Activated CD4-positive, alpha-beta T cell treated with anti-CD3 and anti-CD28 coated beads for 36 hours (primary cell): ENCODE measurements around the gene GCNT4. TPM values are rescaled to one million over a fixed set of nuclear protein-coding genes. Genes with fewer than 3 reads are reported as not detected.
A peak's percentile ranks its signal among the peaks of the same experiment; 100 is the strongest.

ENCODE experiments used
- ATAC-seq: fragments of 200-7000 bp; cut with Tn5 transposase; one replicate; pipeline ENCODE4 v1.10.0; 2021; ENCODE audit warnings: mild to moderate bottlenecking, moderate library complexity
- CTCF ChIA-PET: fragments of 350-600 bp; sonication (Branson Sonifier 250); formaldehyde crosslinking; loops from one replicate; lab custom pipeline; 2021; ENCODE audit warnings: antibody characterized with exemption; lab: Charles Lee
- POLR2A ChIA-PET: fragments of 350-600 bp; sonication (Branson Sonifier 250); formaldehyde crosslinking; loops from one replicate; lab custom pipeline; 2021; ENCODE audit warnings: antibody characterized with exemption, inconsistent platforms; lab: Charles Lee
- DNase-seq: peaks from one replicate; pipeline ENCODE4 v3.0.0-alpha.2; 2020
- H3K27ac Mint-ChIP-seq: one replicate; pipeline ENCODE4 v1.8.0; 2021; ENCODE audit warnings: mixed read lengths
- H3K27me3 Mint-ChIP-seq: one replicate; pipeline ENCODE4 v1.8.0; 2021; ENCODE audit warnings: mixed read lengths
- H3K36me3 Mint-ChIP-seq: one replicate; pipeline ENCODE4 v1.8.0; 2021; ENCODE audit warnings: low read depth, mixed read lengths
- H3K4me1 Mint-ChIP-seq: one replicate; pipeline ENCODE4 v1.8.0; 2021; ENCODE audit warnings: mixed read lengths
- H3K4me3 Mint-ChIP-seq: one replicate; pipeline ENCODE4 v1.8.0; 2021; ENCODE audit warnings: mild to moderate bottlenecking, moderate library complexity, mixed read lengths
- H3K9me3 Mint-ChIP-seq: one replicate; pipeline ENCODE4 v1.8.0; 2021; ENCODE audit warnings: low read depth, mixed read lengths
- intact Hi-C, 2 experiments: fragments of 100-400 bp; cut with DNase I in 1 of 2; cut with micrococcal nuclease in 1 of 2; formaldehyde crosslinking; loops; one replicate each; pipeline versions ENCODE4 v1.14.2 to v1.15.1; 2022 to 2024; cut with DNase I, micrococcal nuclease
- total RNA-seq, 2 experiments: library from RNA; stranded (reverse); gene quantifications; one replicate each; pipeline ENCODE4 v1.2.3, GENCODE V29; 2021

GCNT4 gene
- total RNA-seq, 2 experiments from 2014 or later: 1.9 to 2.1 TPM

- Mint-ChIP-seq H3K27me3 (no peaks in the 10 kb centered on the region), H3K36me3 (no peaks in the 10 kb centered on the region), H3K4me1 (peaks cover 15% of the 10 kb centered on the region), H3K9me3 (no peaks in the 10 kb centered on the region), H3K27ac (no peak overlapping the region), H3K4me3 (no peak overlapping the region)
- ATAC-seq: no peak
- intact Hi-C loops: no loop called here
- no peak for DNase-seq
- ChIA-PET POLR2A (no interaction called here), CTCF (interaction anchor here (0.6 to 2.3 kb wide), 5 partner anchors 9 to 267 kb away, joined by 3 to 8 read pairs (median 4); partner anchors contain the start of gene ANKRD31)
These were observed 18.7 kb upstream of the GCNT4 start for GRCh38 chr5:75071100-75071499.

DNA sequence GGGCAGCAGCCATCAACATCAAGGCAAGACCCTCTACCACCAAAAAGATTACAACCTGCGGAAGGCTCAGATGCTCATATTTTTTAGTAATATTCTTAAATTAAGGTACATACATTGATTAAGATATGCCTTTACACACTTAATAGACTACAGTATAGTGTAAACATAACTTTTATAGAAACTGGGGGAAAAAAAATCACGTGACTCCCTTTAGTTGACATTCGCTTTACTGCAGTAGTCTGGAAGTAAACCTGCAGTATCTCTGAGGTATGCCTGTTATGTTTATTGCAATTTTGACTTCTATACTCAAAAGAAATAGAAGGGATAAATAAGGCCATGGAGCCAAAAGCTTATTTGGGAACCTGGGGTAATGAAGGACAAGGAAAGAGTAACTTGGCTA is 15.1 kb upstream of the GCNT4 start:
- Mint-ChIP-seq H3K4me3 (no peak overlapping the region), H3K27ac (no peak overlapping the region), H3K9me3 (peaks cover 2% of the 10 kb centered on the region), H3K4me1 (peaks cover 27% of the 10 kb centered on the region), H3K36me3 (peaks cover 1% of the 10 kb centered on the region), H3K27me3 (no peaks in the 10 kb centered on the region)
- ChIA-PET POLR2A (no interaction called here), CTCF (interaction anchor here (2.0 kb wide), 1 partner anchor 17 kb away, joined by 9 read pairs; no protein-coding TSS in a partner anchor)
- no peak for DNase-seq
- intact Hi-C loops: no loop called here
- no peak for ATAC-seq

DNA sequence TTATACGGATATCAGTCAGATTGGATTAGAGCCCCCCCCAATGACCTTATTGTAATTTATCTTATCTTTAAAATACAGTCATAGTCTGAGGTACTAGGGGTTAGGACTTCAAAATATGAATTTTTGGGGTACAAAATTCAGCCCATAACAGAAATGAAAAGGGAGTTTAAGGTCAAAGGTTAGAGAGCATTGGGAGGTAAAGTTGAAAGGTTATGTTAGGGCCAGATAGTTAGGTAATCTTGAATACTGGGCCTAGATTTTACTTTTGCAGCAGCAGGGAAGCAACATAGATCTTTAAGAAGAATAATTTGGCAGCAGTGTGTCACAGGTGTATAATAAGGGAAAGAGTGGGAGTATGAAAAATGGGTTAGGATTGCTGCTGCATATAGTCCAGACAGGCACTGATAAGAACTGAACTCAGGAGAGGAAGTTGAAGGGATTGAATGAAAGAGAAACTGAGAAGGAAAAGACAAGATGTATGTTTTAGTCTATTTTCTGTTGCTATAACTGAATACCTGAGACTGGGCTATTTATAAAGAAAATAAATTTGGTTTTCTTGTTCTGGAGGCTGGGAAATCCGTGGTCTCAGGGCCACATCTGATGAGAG is 10.7 kb upstream of the GCNT4 start:
- intact Hi-C loops: no loop called here
- Mint-ChIP-seq H3K4me3 (no peak overlapping the region), H3K27ac (peak overlapping the region; percentile 49), H3K4me1 (peaks cover 62% of the 10 kb centered on the region), H3K36me3 (peaks cover 1% of the 10 kb centered on the region), H3K9me3 (peaks cover 2% of the 10 kb centered on the region), H3K27me3 (no peaks in the 10 kb centered on the region)
- DNase-seq: no peak
- POLR2A ChIA-PET: no interaction called here
- CTCF ChIA-PET: no interaction called here
- ATAC-seq: no peak

- peak; percentile 75 for ATAC-seq
- no peaks in the 10 kb centered on the region for H3K27me3 Mint-ChIP-seq
- intact Hi-C loops: no loop called here
- H3K36me3 Mint-ChIP-seq: peaks cover 1% of the 10 kb centered on the region
- peak overlapping the region; percentile 90 for H3K27ac Mint-ChIP-seq
- ChIA-PET CTCF (interaction anchor here (2.4 to 3.6 kb wide), 2 partner anchors 11 kb away, joined by 8 to 36 read pairs; no protein-coding TSS in a partner anchor), POLR2A (interaction anchor here (0.7 to 1.4 kb wide), 3 partner anchors 12 to 508 kb away, joined by 3 read pairs; partner anchors contain the start of gene ANKRD31)
- no peak overlapping the region for H3K4me3 Mint-ChIP-seq
- H3K4me1 Mint-ChIP-seq: peaks cover 76% of the 10 kb centered on the region
- peaks cover 2% of the 10 kb centered on the region for H3K9me3 Mint-ChIP-seq
- DNase-seq: peak; percentile 57
These were observed 7.7 kb upstream of the GCNT4 start for GRCh38 chr5:75059912-75060545.

DNA sequence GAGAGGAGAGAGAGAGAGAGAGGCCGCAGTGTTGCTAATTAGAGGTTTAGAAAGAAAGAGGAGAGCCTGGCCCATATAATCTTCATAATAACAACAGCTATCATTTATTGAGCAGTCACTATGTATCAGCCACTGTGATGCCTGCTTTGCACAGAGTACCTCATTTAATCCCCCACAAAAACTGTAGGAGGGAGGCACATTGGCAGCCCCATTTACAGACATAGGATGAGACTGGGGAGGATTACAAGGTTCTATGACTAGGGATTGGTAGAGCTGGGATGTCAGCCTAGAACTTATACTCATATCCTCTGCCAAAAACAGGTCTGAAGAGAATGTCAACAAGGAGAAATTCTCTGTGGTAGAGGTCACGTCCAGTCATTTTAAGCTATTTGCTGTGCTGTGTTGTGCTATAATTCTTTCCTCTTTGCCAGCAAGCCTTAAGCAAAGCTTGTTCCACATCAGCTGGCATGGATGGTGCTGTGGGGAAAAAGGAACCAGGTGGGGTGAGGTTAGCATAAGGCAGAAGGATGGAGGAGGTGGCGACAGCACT is 6.7 kb upstream of the GCNT4 start:
- Mint-ChIP-seq H3K27me3 (peaks cover 3% of the 10 kb centered on the region), H3K4me1 (peaks cover 85% of the 10 kb centered on the region), H3K36me3 (peaks cover 1% of the 10 kb centered on the region), H3K4me3 (peak overlapping the region; percentile 2), H3K9me3 (peaks cover 2% of the 10 kb centered on the region), H3K27ac (peak overlapping the region; percentile 90)
- ATAC-seq (peak; percentile 59), DNase-seq (no peak)
- POLR2A ChIA-PET: interaction anchor here (1.4 kb wide), 1 partner anchor 178 kb away, joined by 3 read pairs; the partner anchor contains the start of gene ANKRD31
- CTCF ChIA-PET: interaction anchor here (2.4 to 3.6 kb wide), 2 partner anchors 10 to 12 kb away, joined by 8 to 36 read pairs; no protein-coding TSS in a partner anchor
- intact Hi-C loops: no loop called here

DNA sequence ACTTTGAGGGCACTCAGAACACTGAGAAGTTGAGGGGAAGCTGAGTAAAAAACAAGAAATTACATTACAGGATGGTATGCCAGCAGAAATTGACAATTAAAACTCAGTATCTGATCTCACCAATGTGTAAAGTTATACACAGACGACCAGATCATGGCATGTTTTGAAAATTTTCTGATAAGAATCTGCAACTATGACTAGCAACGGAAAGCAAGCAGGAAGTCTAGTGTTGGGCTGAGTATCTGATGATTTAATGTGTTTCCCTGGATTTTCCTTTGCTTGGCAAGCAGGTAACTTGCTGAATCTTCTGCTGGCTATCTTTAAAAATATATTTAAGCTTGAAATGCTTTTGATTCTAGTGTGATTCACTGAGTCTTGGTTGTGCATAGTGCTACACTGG is 5.2 kb upstream of the GCNT4 start:
- H3K9me3 Mint-ChIP-seq: no peaks in the 10 kb centered on the region
- H3K4me1 Mint-ChIP-seq: peaks cover 76% of the 10 kb centered on the region
- ChIA-PET CTCF (interaction anchor here (0.8 to 3.6 kb wide), 4 partner anchors 8 to 660 kb away, joined by 3 to 36 read pairs (median 3); partner anchors contain the start of gene POC5), POLR2A (interaction anchor here (0.7 kb wide), 1 partner anchor 45 kb away, joined by 3 read pairs; no protein-coding TSS in a partner anchor)
- H3K36me3 Mint-ChIP-seq: no peaks in the 10 kb centered on the region
- ATAC-seq (peak; percentile 13), DNase-seq (no peak)
- H3K27me3 Mint-ChIP-seq: peaks cover 3% of the 10 kb centered on the region
- no peak overlapping the region for H3K4me3 Mint-ChIP-seq
- intact Hi-C loops: no loop called here
- peak overlapping the region; percentile 40 for H3K27ac Mint-ChIP-seq

DNA sequence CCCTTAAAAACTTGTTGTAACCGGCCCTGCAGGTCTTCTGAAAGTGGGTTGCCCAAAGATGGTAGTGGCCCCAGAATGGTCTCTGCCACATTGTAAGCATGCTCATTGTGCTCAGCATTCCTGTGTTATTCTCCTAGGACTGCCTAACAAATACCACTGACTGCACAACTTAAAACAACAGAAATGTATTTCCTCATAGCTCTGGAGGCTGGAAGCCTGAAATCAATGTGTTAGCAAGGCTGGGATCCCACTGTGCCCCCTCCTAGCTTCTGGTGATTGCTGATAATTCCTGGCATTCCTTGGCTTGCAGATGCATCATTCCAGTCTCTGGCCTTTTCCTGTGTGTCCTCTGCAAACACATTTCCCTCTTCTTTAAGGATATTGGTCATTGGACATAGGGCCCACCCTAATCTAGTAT is 3.4 kb upstream of the GCNT4 start:
- POLR2A ChIA-PET: no interaction called here
- DNase-seq (no peak), ATAC-seq (no peak)
- H3K9me3 Mint-ChIP-seq: no peaks in the 10 kb centered on the region
- H3K4me1 Mint-ChIP-seq: peaks cover 82% of the 10 kb centered on the region
- peaks cover 3% of the 10 kb centered on the region for H3K27me3 Mint-ChIP-seq
- no peak overlapping the region for H3K4me3 Mint-ChIP-seq
- no peak overlapping the region for H3K27ac Mint-ChIP-seq
- no peaks in the 10 kb centered on the region for H3K36me3 Mint-ChIP-seq
- CTCF ChIA-PET: interaction anchor here (0.8 to 1.5 kb wide), 3 partner anchors 9 to 137 kb away, joined by 3 to 5 read pairs (median 4); no protein-coding TSS in a partner anchor
- intact Hi-C loops: no loop called here

DNA sequence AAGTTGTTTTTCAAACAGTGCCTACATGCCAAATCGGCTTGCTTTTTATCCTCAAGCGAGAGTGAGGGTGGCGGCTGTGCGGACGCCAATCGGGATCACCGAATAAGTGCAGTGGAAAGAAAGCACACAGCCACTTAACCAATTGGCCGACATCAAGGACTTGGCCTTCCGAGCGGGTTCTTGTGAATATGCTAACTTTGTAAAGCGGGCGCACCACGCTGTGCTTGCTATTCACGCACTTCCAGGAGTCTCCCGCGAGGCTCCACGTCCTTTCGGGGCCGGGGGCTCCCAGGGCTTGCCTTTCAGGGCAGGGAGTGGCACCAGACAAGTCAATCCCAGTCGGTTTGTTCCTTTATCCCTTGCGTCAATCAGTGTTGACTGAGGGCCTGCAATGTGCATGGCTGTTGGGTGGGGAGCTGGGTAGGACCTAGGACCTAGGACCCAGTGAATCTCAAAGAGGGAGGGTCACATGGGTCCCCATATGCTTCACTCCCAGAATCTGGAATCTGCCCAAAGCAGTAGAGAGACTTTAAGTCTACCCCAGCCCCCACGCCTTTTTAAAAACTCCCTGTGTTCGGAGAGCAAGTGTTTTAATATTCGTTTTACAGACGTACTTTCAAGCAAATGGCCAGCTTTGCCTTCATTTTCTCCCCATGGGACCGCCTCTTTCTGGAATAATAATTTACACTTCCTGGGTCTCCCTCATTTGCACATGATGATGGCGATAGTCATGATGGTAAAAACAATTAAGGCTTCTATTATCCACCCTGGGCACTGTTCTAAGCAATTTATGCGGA is 2.0 kb upstream of the GCNT4 start:
- POLR2A ChIA-PET: interaction anchor here (0.7 to 1.2 kb wide), 2 partner anchors 189 to 282 kb away, joined by 3 to 4 read pairs; partner anchors contain the start of gene HMGCR
- Mint-ChIP-seq H3K4me1 (peaks cover 82% of the 10 kb centered on the region), H3K27ac (peak overlapping the region; percentile 48), H3K4me3 (peak overlapping the region; percentile 79), H3K9me3 (no peaks in the 10 kb centered on the region), H3K27me3 (peaks cover 3% of the 10 kb centered on the region), H3K36me3 (no peaks in the 10 kb centered on the region)
- intact Hi-C loops: loop anchor here (5.0 kb wide), 7 partner anchors 287 to 1028 kb away; partner anchors contain the start of genes GFM2 (in 1 of the 2), HEXB (in 1 of the 2), NSA2 (in 1 of the 2) and POC5 (in 1 of the 2)
- ATAC-seq: no peak
- peak; percentile 38 for DNase-seq
- CTCF ChIA-PET: interaction anchor here (0.6 to 1.5 kb wide), 5 partner anchors 10 to 1605 kb away, joined by 3 to 7 read pairs (median 4); partner anchors contain the start of gene ANKRD31

GRCh38 chr5:75053304-75054133 is 1.2 kb upstream of the GCNT4 start:
- Mint-ChIP-seq H3K4me3 (peak overlapping the region; percentile 79), H3K4me1 (peaks cover 82% of the 10 kb centered on the region), H3K27ac (peak overlapping the region; percentile 82), H3K36me3 (no peaks in the 10 kb centered on the region), H3K27me3 (peaks cover 3% of the 10 kb centered on the region), H3K9me3 (no peaks in the 10 kb centered on the region)
- POLR2A ChIA-PET: interaction anchor here (0.7 to 2.2 kb wide), 3 partner anchors 183 to 283 kb away, joined by 3 to 9 read pairs (median 4); partner anchors contain the start of genes ANKRD31 and HMGCR
- CTCF ChIA-PET: interaction anchor here (0.6 to 1.5 kb wide), 6 partner anchors 11 to 1604 kb away, joined by 3 to 7 read pairs (median 3); partner anchors contain the start of gene ANKRD31
- intact Hi-C loops: loop anchor here (1.0 to 5.0 kb wide), 11 partner anchors 183 to 1029 kb away; partner anchors contain the start of genes ANKRD31 (in 2 of the 2), GFM2 (in 1 of the 2), HEXB (in 1 of the 2) and NSA2 (in 1 of the 2)
- DNase-seq (peak; percentile 72), ATAC-seq (peak; percentile 39)
